Omental fat pad (tissue), 4 donors: ENCODE measurements around the gene PROSER3. TPM values are rescaled to one million over a fixed set of nuclear protein-coding genes. Genes with fewer than 3 reads are reported as not detected.
"Not testable (repeated sequence)": the region's sequence is repeated elsewhere in the genome, so short reads cannot be mapped to it uniquely, and the experiment has no call there.

ENCODE experiments used
- ATAC-seq: fragments of 150-250 bp; one replicate; pipeline ENCODE4 v1.9.1; 2016; ENCODE audit warnings: mild to moderate bottlenecking, moderate library complexity; ENCODE audit not compliant: low FRiP score
- DNase-seq: peaks from one replicate; pipeline ENCODE4 v3.0.0-alpha.2; 2019; ENCODE audit warnings: low spot score
- total RNA-seq, 4 donors: library from RNA; depleted of rRNA; stranded (reverse); fragments of >200 nt; gene quantifications; one replicate each; pipeline ENCODE4 v1.1.0, GENCODE V29; 2016
- TF ChIP-seq, protein P1 (sequence below), 3 donors: fragments of 450-650 bp; IDR thresholded peaks; one replicate each; pipeline ENCODE4 v1.5.1; 2016 to 2017; ENCODE audit warnings: antibody characterized with exemption in 3 of 3, mild to moderate bottlenecking in 3 of 3, moderate library complexity in 2 of 3

The PROSER3 gene
- total RNA-seq, 4 donors from 2014 or later: 3.7 to 7.5 (median 5.3) TPM

- no peak for DNase-seq
- TF ChIP-seq, protein P1, sequence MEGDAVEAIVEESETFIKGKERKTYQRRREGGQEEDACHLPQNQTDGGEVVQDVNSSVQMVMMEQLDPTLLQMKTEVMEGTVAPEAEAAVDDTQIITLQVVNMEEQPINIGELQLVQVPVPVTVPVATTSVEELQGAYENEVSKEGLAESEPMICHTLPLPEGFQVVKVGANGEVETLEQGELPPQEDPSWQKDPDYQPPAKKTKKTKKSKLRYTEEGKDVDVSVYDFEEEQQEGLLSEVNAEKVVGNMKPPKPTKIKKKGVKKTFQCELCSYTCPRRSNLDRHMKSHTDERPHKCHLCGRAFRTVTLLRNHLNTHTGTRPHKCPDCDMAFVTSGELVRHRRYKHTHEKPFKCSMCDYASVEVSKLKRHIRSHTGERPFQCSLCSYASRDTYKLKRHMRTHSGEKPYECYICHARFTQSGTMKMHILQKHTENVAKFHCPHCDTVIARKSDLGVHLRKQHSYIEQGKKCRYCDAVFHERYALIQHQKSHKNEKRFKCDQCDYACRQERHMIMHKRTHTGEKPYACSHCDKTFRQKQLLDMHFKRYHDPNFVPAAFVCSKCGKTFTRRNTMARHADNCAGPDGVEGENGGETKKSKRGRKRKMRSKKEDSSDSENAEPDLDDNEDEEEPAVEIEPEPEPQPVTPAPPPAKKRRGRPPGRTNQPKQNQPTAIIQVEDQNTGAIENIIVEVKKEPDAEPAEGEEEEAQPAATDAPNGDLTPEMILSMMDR (IDR thresholded peaks at IDR 0.05): no peak
- no peak for ATAC-seq
Observed at GRCh38 chr19:35792888-35793287, 34.9 kb downstream of the PROSER3 start.

GRCh38 chr19:35793381-35794165 lies 35.6 kb downstream of the PROSER3 start:
- TF ChIP-seq, protein P1 (IDR thresholded peaks at IDR 0.05): no peak
- ATAC-seq (no peak), DNase-seq (no peak)

DNA sequence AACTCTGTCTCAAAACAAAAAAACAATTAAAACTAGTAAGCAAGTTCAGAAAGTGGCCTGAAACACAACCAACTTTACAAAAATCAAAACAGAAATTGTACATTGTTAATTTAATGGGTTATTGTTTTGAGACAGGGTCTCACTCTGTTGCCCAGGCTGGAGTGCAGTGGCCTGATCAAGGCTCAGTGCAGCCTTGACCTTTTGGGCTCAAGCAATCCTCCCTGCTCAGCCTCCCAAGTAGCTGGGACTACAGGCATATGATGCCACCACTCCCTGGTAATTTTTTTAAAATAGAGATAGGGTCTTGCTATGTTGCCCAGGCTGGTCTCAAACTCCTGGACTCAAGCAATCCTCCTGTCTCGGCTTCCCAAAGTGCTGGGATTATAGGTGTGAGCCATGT lies 37.6 kb downstream of the PROSER3 start:
- ATAC-seq, DNase-seq: not testable (repeated sequence)

DNA sequence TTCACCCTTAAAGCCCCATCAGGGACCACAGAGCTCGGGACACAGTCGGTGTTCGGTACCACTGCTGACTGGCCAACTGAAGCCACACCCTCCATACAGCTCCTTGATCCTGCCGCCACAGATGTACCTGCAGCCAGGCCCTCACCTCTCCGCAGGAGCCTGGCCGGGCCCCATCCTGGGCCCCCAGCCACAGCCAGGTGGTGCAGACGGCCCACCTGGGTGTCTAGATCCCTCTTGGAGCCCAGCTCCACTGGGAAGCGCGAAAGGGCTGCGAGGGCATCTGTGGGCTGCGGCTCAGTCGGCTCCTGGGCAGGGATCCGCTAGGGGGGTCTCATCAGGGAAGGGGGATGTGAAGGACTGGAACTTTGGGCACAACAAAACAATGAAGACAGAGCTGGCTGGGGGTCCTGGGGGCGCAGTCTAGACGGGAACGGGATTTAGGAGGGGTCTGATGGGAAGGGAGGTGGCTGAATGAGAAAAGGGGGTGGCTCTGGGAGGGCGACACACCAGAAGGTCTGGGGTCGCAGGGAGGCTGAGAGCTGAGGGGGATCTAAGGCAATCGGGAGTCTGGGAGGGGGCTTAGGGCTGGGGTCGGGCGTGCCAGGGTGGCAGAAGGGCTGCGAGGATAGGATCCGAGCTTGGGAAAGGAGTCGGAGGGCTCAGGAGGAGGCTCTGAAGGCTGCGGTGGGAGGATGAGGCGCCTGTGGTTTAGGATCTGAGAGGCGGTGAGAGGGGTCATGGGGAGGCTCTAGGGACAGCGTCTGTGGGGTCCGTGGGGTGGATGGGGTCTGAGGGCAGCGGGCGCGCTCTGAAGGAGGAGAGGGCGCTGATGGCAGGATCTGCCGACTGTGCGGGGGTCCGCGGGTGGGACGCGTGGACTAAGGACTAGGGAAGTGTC lies 38.9 kb downstream of the PROSER3 start:
- ATAC-seq (peak; percentile 24), DNase-seq (no peak)
- TF ChIP-seq, protein P1 (IDR thresholded peaks at IDR 0.05): no peak

- TF ChIP-seq, protein P1 (IDR thresholded peaks at IDR 0.05): no peak
- ATAC-seq: peak; percentile 39
Observed at GRCh38 chr19:35797663-35798062, 39.7 kb downstream of the PROSER3 start.

GRCh38 chr19:35801828-35802227 lies 43.9 kb downstream of the PROSER3 start:
- no peak for DNase-seq
- TF ChIP-seq, protein P1 (IDR thresholded peaks at IDR 0.05): no peak
- ATAC-seq: no peak

More at GRCh38 chr19:35797663-35798062, 39.7 kb downstream of the PROSER3 start:
- DNase-seq: no peak

- no peak for ATAC-seq
- TF ChIP-seq, protein P1 (IDR thresholded peaks at IDR 0.05): no peak
- no peak for DNase-seq
Observed at GRCh38 chr19:35805526-35806102, 47.6 kb downstream of the PROSER3 start.
